ENCODE data around the gene FSIP1.

Gene FSIP1

GRCh38 chr15:39770748-39771689 is 11.6 kb downstream of the FSIP1 start:
- ATAC-seq (ENCODE audit: low read depth): peak; percentile 44; the same call in 2 of the 3 replicates
- Histone ChIP-seq H3K27ac (ENCODE audit: poor library complexity, severe bottlenecking) (no peak overlapping the region), H3K36me3 (ENCODE audit: low read depth) (no peaks in the 10 kb centered on the region), H3K27me3 (ENCODE audit: insufficient read depth, poor library complexity, severe bottlenecking) (no peaks in the 10 kb centered on the region), H3K9me3 (ENCODE audit: severe bottlenecking) (no peaks in the 10 kb centered on the region), H3K4me1 (ENCODE audit: insufficient read depth, poor library complexity, severe bottlenecking) (no peaks in the 10 kb centered on the region), H3K4me3 (ENCODE audit: severe bottlenecking) (no peak overlapping the region)
- no peak for DNase-seq (ENCODE audit: low spot score)
- TF ChIP-seq, protein P1, sequence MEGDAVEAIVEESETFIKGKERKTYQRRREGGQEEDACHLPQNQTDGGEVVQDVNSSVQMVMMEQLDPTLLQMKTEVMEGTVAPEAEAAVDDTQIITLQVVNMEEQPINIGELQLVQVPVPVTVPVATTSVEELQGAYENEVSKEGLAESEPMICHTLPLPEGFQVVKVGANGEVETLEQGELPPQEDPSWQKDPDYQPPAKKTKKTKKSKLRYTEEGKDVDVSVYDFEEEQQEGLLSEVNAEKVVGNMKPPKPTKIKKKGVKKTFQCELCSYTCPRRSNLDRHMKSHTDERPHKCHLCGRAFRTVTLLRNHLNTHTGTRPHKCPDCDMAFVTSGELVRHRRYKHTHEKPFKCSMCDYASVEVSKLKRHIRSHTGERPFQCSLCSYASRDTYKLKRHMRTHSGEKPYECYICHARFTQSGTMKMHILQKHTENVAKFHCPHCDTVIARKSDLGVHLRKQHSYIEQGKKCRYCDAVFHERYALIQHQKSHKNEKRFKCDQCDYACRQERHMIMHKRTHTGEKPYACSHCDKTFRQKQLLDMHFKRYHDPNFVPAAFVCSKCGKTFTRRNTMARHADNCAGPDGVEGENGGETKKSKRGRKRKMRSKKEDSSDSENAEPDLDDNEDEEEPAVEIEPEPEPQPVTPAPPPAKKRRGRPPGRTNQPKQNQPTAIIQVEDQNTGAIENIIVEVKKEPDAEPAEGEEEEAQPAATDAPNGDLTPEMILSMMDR (IDR thresholded peaks at IDR 0.05; ENCODE audit: poor library complexity, severe bottlenecking): no peak

DNA sequence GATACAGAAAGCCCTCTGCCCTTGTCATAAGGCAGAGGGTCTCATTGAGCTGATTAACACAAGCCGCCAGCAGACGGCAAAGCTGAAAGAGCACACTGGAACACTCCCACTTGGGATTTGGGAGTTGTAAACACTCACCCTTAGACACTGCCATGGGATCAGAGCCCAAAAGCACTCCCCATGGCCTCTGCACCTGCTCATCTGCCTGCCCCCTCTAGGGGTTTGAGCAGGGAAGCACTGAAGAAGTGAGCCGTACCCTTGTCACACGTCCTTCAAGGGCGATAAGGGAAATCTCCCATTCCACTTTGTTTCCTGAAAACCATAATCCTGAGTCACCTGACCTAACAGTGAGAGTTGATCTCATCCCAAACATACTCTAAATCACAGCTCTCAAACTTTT is 14.7 kb downstream of the FSIP1 start:
- Histone ChIP-seq H3K9me3 (ENCODE audit: severe bottlenecking) (no peaks in the 10 kb centered on the region), H3K27ac (ENCODE audit: poor library complexity, severe bottlenecking) (no peak overlapping the region), H3K4me3 (ENCODE audit: severe bottlenecking) (no peak overlapping the region), H3K4me1 (ENCODE audit: insufficient read depth, poor library complexity, severe bottlenecking) (no peaks in the 10 kb centered on the region), H3K27me3 (ENCODE audit: insufficient read depth, poor library complexity, severe bottlenecking) (no peaks in the 10 kb centered on the region), H3K36me3 (ENCODE audit: low read depth) (no peaks in the 10 kb centered on the region)
- TF ChIP-seq, protein P1 (IDR thresholded peaks at IDR 0.05; ENCODE audit: poor library complexity, severe bottlenecking): no peak
- no peak for ATAC-seq (ENCODE audit: low read depth)
- DNase-seq (ENCODE audit: low spot score): no peak

DNA sequence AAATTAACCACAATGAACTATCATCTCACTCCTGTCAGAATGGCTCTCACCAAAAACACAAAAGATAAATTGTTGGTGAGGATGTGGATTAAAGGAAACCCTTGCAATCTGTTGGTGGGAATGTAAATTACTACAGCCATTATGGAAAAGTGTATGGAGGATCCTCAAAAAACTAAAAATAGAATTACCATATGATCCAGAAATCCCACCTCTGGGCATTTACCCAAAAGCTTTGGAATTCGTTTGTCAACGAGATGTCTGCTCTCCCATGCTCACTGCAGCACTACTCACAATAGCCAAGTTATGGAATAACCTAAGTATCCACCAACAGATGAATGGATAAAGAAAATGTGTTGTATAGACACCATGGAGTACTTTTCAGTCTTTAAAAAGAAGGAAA is 21.6 kb downstream of the FSIP1 start:
- H3K36me3 ChIP-seq (ENCODE audit: low read depth): no peaks in the 10 kb centered on the region
- H3K27me3 ChIP-seq (ENCODE audit: insufficient read depth, poor library complexity, severe bottlenecking): no peaks in the 10 kb centered on the region
- ATAC-seq (ENCODE audit: low read depth) (no peak), DNase-seq (ENCODE audit: low spot score) (no peak)
- H3K27ac ChIP-seq (ENCODE audit: poor library complexity, severe bottlenecking): no peak overlapping the region
- no peaks in the 10 kb centered on the region for H3K9me3 ChIP-seq (ENCODE audit: severe bottlenecking)
- no peaks in the 10 kb centered on the region for H3K4me1 ChIP-seq (ENCODE audit: insufficient read depth, poor library complexity, severe bottlenecking)
- H3K4me3 ChIP-seq (ENCODE audit: severe bottlenecking): no peak overlapping the region
- TF ChIP-seq, protein P1 (IDR thresholded peaks at IDR 0.05; ENCODE audit: poor library complexity, severe bottlenecking): no peak

GRCh38 chr15:39756806-39757522 is 25.7 kb downstream of the FSIP1 start:
- Histone ChIP-seq H3K4me3 (ENCODE audit: severe bottlenecking) (no peak overlapping the region), H3K27ac (ENCODE audit: poor library complexity, severe bottlenecking) (no peak overlapping the region), H3K27me3 (ENCODE audit: insufficient read depth, poor library complexity, severe bottlenecking) (no peaks in the 10 kb centered on the region), H3K36me3 (ENCODE audit: low read depth) (no peaks in the 10 kb centered on the region), H3K9me3 (ENCODE audit: severe bottlenecking) (no peaks in the 10 kb centered on the region), H3K4me1 (ENCODE audit: insufficient read depth, poor library complexity, severe bottlenecking) (no peaks in the 10 kb centered on the region)
- TF ChIP-seq, protein P1 (IDR thresholded peaks at IDR 0.05; ENCODE audit: poor library complexity, severe bottlenecking): peak; percentile 99
- no peak for DNase-seq (ENCODE audit: low spot score)
- peak; percentile 41; the same call in 2 of the 3 replicates for ATAC-seq (ENCODE audit: low read depth)

Measured in RWPE2 (cell line).